Peyer's patch (tissue), 4 donors: Measurements from ENCODE around the gene NDEL1. TPM values are rescaled to one million over a fixed set of nuclear protein-coding genes. Genes with fewer than 3 reads are reported as not detected.
A peak's percentile ranks its signal among the peaks of the same experiment; 100 is the strongest.

Source experiments
- DNase-seq, 3 donors: peaks; one replicate each; pipeline ENCODE4 v3.0.0-alpha.2; 2017 to 2019
- H3K27ac ChIP-seq, 4 donors: fragments of 200-600 bp; sonication (generic); one replicate each; pipeline ENCODE4 v1.5.1; 2016 to 2019
- H3K27me3 ChIP-seq, 2 donors: fragments of 200-600 bp; sonication (generic); one replicate each; pipeline ENCODE4 v1.5.1; 2019
- H3K36me3 ChIP-seq, 3 donors: fragments of 200-600 bp; sonication (generic); one replicate each; pipeline ENCODE4 v1.5.1; 2016 to 2019
- H3K4me1 ChIP-seq, 4 donors: fragments of 200-600 bp; sonication (generic); one replicate each; pipeline ENCODE4 v1.5.1; 2016 to 2019
- H3K4me3 ChIP-seq, 4 donors: fragments of 200-600 bp; sonication (generic); 1 replicate in 3 of 4; 2 replicates in 1 of 4; pipeline ENCODE4 v1.5.1; 2016 to 2019; ENCODE audit warnings: mild to moderate bottlenecking in 1 of 4
- H3K9me3 ChIP-seq, 4 donors: fragments of 200-600 bp; sonication (generic); one replicate each; pipeline ENCODE4 v1.5.1; 2016 to 2019; ENCODE audit warnings: mild to moderate bottlenecking in 1 of 4
- POLR2A ChIP-seq, 2 donors: fragments of 450-650 bp; IDR thresholded peaks; one replicate each; pipeline ENCODE4 v1.5.1; 2017; ENCODE audit warnings: antibody characterized with exemption in 2 of 2, mild to moderate bottlenecking in 2 of 2, moderate library complexity in 2 of 2
- total RNA-seq, 4 donors: library from RNA; depleted of rRNA; stranded (reverse); fragments of >200 nt; gene quantifications; one replicate each; pipeline ENCODE4 v1.1.0, GENCODE V29; 2016
- TF ChIP-seq, protein P1 (sequence below), 6 experiments: fragments of 450-650 bp in 4 of 6; fragments of 200-600 bp in 2 of 6; sonication (generic) in 1 of 6; IDR thresholded peaks; one replicate each; pipeline ENCODE4 v1.5.1; 2017 to 2019; ENCODE audit warnings: antibody characterized with exemption in 6 of 6, mild to moderate bottlenecking in 3 of 6, moderate library complexity in 1 of 6

NDEL1 gene
- total RNA-seq, 4 donors from 2014 or later: 70.4 to 125 (median 99.9) TPM

DNA sequence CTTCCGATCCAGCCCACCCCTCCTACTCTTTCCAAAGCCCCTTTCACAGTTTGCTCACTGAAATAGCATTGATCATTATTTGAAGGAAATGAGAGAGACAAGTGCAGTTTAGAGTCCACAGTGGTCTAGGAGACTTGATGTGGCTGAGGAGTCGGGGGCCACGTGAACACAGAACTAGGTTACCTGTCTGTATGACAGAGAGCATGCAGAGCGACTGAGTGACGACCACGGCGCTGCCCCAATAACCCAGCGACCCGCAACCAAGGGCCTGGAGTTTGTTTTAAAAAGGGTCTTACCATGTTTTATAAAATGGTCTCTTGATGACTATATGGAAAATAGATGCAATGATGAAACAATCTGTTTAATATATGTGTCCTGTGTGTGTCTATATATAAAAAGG lies 39.5 kb downstream of the NDEL1 start:
- TF ChIP-seq, protein P1, sequence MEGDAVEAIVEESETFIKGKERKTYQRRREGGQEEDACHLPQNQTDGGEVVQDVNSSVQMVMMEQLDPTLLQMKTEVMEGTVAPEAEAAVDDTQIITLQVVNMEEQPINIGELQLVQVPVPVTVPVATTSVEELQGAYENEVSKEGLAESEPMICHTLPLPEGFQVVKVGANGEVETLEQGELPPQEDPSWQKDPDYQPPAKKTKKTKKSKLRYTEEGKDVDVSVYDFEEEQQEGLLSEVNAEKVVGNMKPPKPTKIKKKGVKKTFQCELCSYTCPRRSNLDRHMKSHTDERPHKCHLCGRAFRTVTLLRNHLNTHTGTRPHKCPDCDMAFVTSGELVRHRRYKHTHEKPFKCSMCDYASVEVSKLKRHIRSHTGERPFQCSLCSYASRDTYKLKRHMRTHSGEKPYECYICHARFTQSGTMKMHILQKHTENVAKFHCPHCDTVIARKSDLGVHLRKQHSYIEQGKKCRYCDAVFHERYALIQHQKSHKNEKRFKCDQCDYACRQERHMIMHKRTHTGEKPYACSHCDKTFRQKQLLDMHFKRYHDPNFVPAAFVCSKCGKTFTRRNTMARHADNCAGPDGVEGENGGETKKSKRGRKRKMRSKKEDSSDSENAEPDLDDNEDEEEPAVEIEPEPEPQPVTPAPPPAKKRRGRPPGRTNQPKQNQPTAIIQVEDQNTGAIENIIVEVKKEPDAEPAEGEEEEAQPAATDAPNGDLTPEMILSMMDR (IDR thresholded peaks at IDR 0.05): no peak
- TF ChIP-seq POLR2A (IDR thresholded peaks at IDR 0.05): no peak
- H3K36me3 ChIP-seq: peaks cover 0 to 79% (median 0%) of the 10 kb centered on the region in 3 donors
- H3K27me3 ChIP-seq: no peaks in the 10 kb centered on the region
- peak in 1 of 3 donors; percentile 32 for DNase-seq
- H3K9me3 ChIP-seq: no peaks in the 10 kb centered on the region
- no peak overlapping the region for H3K27ac ChIP-seq
- no peak overlapping the region for H3K4me3 ChIP-seq
- peaks cover 0 to 8% (median 0%) of the 10 kb centered on the region in 4 donors for H3K4me1 ChIP-seq

DNA sequence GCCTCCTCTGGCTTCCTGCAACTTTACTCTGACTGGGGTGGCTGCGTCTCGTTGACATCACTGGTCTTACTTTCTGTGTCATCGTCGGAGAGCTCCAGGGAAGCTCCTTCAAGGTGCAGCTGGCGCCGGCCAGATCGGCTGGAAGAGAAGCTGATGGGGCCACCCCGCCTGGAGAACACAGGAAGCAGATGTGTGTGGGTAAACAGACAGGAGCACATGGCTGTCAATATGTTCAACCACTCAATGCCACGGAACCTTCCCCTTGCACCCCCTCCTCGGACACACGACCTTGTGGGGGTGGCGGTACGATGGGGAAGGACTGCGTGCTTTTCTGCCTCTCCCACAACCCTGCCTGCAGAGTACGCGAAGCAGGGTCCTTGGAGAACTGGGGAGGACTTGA lies 40.1 kb downstream of the NDEL1 start:
- DNase-seq: peak in 1 of 3 donors; percentile 35
- H3K4me1 ChIP-seq: peaks cover 0 to 10% (median 0%) of the 10 kb centered on the region in 4 donors
- H3K27me3 ChIP-seq: no peaks in the 10 kb centered on the region
- no peak overlapping the region for H3K4me3 ChIP-seq
- H3K27ac ChIP-seq: no peak overlapping the region
- TF ChIP-seq, protein P1 (IDR thresholded peaks at IDR 0.05): no peak
- no peak for TF ChIP-seq POLR2A (IDR thresholded peaks at IDR 0.05)
- H3K36me3 ChIP-seq: peaks cover 0 to 77% (median 0%) of the 10 kb centered on the region in 3 donors
- no peaks in the 10 kb centered on the region for H3K9me3 ChIP-seq

DNA sequence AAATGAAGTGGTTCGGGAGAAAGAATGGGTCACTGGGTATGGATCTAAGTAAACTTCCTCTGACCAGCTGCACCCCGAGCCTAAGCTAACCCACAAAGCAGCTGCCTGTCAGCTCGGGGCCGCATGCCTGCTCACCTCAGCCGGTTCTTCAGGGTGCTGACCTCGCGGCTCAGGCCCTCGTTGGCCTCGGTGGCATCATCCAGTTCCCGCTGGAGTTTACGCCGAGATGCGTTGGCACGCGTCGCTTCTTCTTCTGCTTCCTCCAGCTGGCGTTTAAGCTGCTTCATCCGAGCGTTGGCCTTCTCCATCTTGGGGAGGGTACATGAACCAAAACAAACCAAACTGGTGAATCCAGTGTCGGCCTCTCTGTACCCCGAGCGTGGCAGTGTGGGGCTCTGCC lies 41.1 kb downstream of the NDEL1 start:
- Histone ChIP-seq H3K27ac (no peak overlapping the region), H3K9me3 (no peaks in the 10 kb centered on the region), H3K27me3 (no peaks in the 10 kb centered on the region), H3K36me3 (peaks cover 0 to 76% (median 0%) of the 10 kb centered on the region in 3 donors), H3K4me3 (no peak overlapping the region), H3K4me1 (peaks cover 0 to 10% (median 0%) of the 10 kb centered on the region in 4 donors)
- peak in 1 of 3 donors; percentile 43 for DNase-seq
- TF ChIP-seq, protein P1 (IDR thresholded peaks at IDR 0.05): no peak
- no peak for TF ChIP-seq POLR2A (IDR thresholded peaks at IDR 0.05)

DNA sequence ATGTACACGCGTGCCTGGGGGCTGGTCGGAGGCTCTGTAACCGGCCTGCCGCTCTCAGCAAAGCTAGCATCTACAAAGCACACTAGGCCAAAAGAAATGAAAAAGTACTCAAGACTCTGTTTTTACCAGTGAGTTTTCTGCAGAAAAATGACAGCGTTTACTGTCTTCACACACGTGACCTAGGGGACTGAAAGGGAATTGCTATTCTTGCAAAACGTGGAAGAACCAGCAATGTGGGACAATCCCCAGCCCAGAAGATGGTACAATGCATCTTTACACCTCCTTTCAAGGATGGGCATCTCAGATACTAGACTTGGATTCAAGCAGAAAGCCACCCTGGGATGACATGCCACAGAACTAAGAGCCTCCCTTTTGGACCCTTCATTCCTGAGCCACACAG lies 41.5 kb downstream of the NDEL1 start:
- H3K27me3 ChIP-seq: no peaks in the 10 kb centered on the region
- no peaks in the 10 kb centered on the region for H3K9me3 ChIP-seq
- peaks cover 0 to 10% (median 0%) of the 10 kb centered on the region in 4 donors for H3K4me1 ChIP-seq
- DNase-seq: no peak
- H3K4me3 ChIP-seq: no peak overlapping the region
- TF ChIP-seq, protein P1 (IDR thresholded peaks at IDR 0.05): no peak
- no peak for TF ChIP-seq POLR2A (IDR thresholded peaks at IDR 0.05)
- H3K36me3 ChIP-seq: peaks cover 0 to 74% (median 0%) of the 10 kb centered on the region in 3 donors
- H3K27ac ChIP-seq: no peak overlapping the region

DNA sequence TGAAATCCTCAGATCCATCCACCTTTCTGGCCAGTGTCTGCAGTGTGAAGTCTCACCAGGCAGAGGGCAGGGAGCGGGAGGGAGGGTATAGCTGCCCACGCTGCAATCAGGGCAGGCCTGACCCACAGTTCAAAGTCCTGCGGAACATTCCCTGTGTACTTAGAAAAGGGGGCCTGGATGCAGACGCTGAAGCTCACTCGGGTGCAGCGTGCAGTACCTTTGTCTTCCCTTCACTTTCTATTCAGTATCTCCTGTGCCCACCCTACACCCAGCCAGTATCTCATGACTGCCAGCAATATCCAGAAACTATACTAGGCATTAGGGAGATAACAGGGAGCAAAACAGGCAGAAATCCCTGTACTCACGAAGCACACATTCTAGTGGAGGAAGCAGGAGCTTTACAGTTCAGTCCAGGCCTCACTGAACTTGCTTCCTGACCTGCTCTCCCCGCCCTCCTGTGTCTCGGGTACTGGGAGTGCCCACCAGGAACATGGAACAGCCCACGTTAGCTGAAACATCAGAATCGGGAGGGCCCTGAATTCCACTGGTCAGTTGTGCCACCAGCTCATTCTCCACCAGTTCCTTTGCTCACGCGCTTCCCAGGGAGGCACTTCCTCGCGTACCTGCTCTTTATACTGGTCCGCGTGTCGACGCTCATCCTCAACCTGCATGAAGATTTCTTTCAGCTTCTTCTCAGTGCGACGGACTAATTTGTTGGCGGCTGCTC lies 42.2 kb downstream of the NDEL1 start:
- Histone ChIP-seq H3K27ac (no peak overlapping the region), H3K4me3 (no peak overlapping the region), H3K27me3 (no peaks in the 10 kb centered on the region), H3K36me3 (peaks cover 0 to 69% (median 0%) of the 10 kb centered on the region in 3 donors), H3K9me3 (no peaks in the 10 kb centered on the region), H3K4me1 (peaks cover 0 to 10% (median 0%) of the 10 kb centered on the region in 4 donors)
- peak in 1 of 3 donors; percentile 38 for DNase-seq
- TF ChIP-seq, protein P1 (IDR thresholded peaks at IDR 0.05): no peak
- no peak for TF ChIP-seq POLR2A (IDR thresholded peaks at IDR 0.05)
